Gastroesophageal sphincter (tissue), 4 donors: ENCODE results near the gene ZDHHC16. TPM values are rescaled to one million over a fixed set of nuclear protein-coding genes. Genes with fewer than 3 reads are reported as not detected.

Source experiments
- ATAC-seq: fragments of 150-250 bp; one replicate; pipeline ENCODE4 v1.9.1; 2016; ENCODE audit warnings: mild to moderate bottlenecking, moderate library complexity
- H3K27ac ChIP-seq, 4 donors: fragments of 200-600 bp; sonication (generic) in 3 of 4; 1 replicate in 3 of 4; 2 replicates in 1 of 4; pipeline ENCODE4 v1.5.1; 2016 to 2019
- H3K27me3 ChIP-seq: fragments of 200-600 bp; sonication (generic); one replicate; pipeline ENCODE4 v1.5.1; 2019
- H3K36me3 ChIP-seq, 2 donors: fragments of 200-600 bp; sonication (generic); one replicate each; pipeline ENCODE4 v1.5.1; 2019; ENCODE audit warnings: control low read depth in 1 of 2
- H3K4me1 ChIP-seq, 3 donors: fragments of 200-600 bp; sonication (generic); 1 replicate in 2 of 3; 2 replicates in 1 of 3; pipeline ENCODE4 v1.5.1; 2016 to 2019; ENCODE audit warnings: control low read depth in 2 of 3
- H3K4me3 ChIP-seq, 2 donors: fragments of 200-600 bp; sonication (generic); one replicate each; pipeline ENCODE4 v1.5.1; 2019; ENCODE audit warnings: mild to moderate bottlenecking in 1 of 2, moderate library complexity in 1 of 2
- H3K9me3 ChIP-seq, 3 donors: fragments of 200-600 bp; sonication (generic); one replicate each; pipeline ENCODE4 v1.5.1; 2017 to 2019; ENCODE audit warnings: control low read depth in 2 of 3
- CTCF ChIP-seq, 4 experiments: fragments of 200-600 bp in 2 of 4; fragments of 450-650 bp in 2 of 4; sonication (generic) in 1 of 4; IDR thresholded peaks; one replicate each; pipeline ENCODE4 v1.5.1; 2017 to 2019; ENCODE audit warnings: antibody characterized with exemption in 4 of 4, mild to moderate bottlenecking in 2 of 4, moderate library complexity in 2 of 4
- EP300 ChIP-seq: sonication (generic); formaldehyde crosslinking; IDR thresholded peaks from one replicate; pipeline ENCODE4 v1.6.1; 2017; ENCODE audit warnings: antibody characterized with exemption, mild to moderate bottlenecking
- POLR2A ChIP-seq, 2 donors: fragments of 450-650 bp; IDR thresholded peaks; one replicate each; pipeline ENCODE4 v1.6.1; 2017; ENCODE audit warnings: antibody characterized with exemption in 2 of 2, mild to moderate bottlenecking in 2 of 2, moderate library complexity in 1 of 2
- POLR2AphosphoS5 ChIP-seq: sonication (generic); formaldehyde crosslinking; IDR thresholded peaks from one replicate; pipeline ENCODE4 v1.6.1; 2017; ENCODE audit warnings: antibody characterized with exemption
- WGBS, 2 donors: methylation state at CpG; one replicate each; pipeline ENCODE4 v1.1.5; 2018; ENCODE audit warnings: low coverage in 1 of 2; 5-methylcytosine and 5-hydroxymethylcytosine counted together
- total RNA-seq, 4 donors: library from RNA; depleted of rRNA; stranded (reverse); fragments of >200 nt; gene quantifications; one replicate each; pipeline ENCODE4 v1.1.0, GENCODE V29; 2016

The ZDHHC16 gene
- total RNA-seq, 4 donors from 2014 or later: 22.3 to 31.6 (median 25.3) TPM

GRCh38 chr10:97450828-97451227 is 4.9 kb downstream of the ZDHHC16 start:
- H3K27ac ChIP-seq: no peak overlapping the region
- WGBS, 2 donors: 50 to 100% methylated on average over 1 of the region's 2 CpGs
- no peak for ATAC-seq

GRCh38 chr10:97451605-97452004 is 5.6 kb downstream of the ZDHHC16 start:
- H3K27me3 ChIP-seq: no peaks in the 10 kb centered on the region
- H3K36me3 ChIP-seq: peaks cover 0 to 46% of the 10 kb centered on the region in 2 donors
- peak overlapping the region in 1 of 4 donors; percentile 30 for H3K27ac ChIP-seq
- H3K4me1 ChIP-seq: peaks cover 0 to 79% (median 15%) of the 10 kb centered on the region in 3 donors
- no peak for ATAC-seq
- WGBS, 2 donors: no CpG with 5 or more reads among the region's 17 CpGs
- H3K4me3 ChIP-seq: no peak overlapping the region
- no peaks in the 10 kb centered on the region for H3K9me3 ChIP-seq
- TF ChIP-seq EP300 (no peak), POLR2AphosphoS5 (no peak), CTCF (IDR thresholded peaks at IDR 0.05) (no peak), POLR2A (IDR thresholded peaks at IDR 0.05) (no peak)

More at GRCh38 chr10:97450828-97451227, 4.9 kb downstream of the ZDHHC16 start:
- TF ChIP-seq CTCF (IDR thresholded peaks at IDR 0.05): no peak
- no peak for TF ChIP-seq POLR2AphosphoS5
- TF ChIP-seq POLR2A (IDR thresholded peaks at IDR 0.05): no peak
- TF ChIP-seq EP300: no peak
- Histone ChIP-seq H3K4me3 (no peak overlapping the region), H3K4me1 (peaks cover 0 to 82% (median 15%) of the 10 kb centered on the region in 3 donors), H3K27me3 (no peaks in the 10 kb centered on the region), H3K9me3 (no peaks in the 10 kb centered on the region), H3K36me3 (peaks cover 0 to 38% of the 10 kb centered on the region in 2 donors)

GRCh38 chr10:97452352-97452751 is 6.4 kb downstream of the ZDHHC16 start:
- no peak for TF ChIP-seq CTCF (IDR thresholded peaks at IDR 0.05)
- no peak for TF ChIP-seq POLR2AphosphoS5
- no peak for TF ChIP-seq POLR2A (IDR thresholded peaks at IDR 0.05)
- TF ChIP-seq EP300: no peak
- no peak for ATAC-seq
- WGBS, 2 donors: 88% methylated on average over 5 of the region's 6 CpGs; no CpG with 5 or more reads in 1 of the 2 donors
- Histone ChIP-seq H3K4me1 (peaks cover 0 to 71% (median 8%) of the 10 kb centered on the region in 3 donors), H3K36me3 (peaks cover 0 to 53% of the 10 kb centered on the region in 2 donors), H3K27ac (no peak overlapping the region), H3K27me3 (no peaks in the 10 kb centered on the region), H3K9me3 (no peaks in the 10 kb centered on the region), H3K4me3 (no peak overlapping the region)

GRCh38 chr10:97454330-97455036 is 8.5 kb downstream of the ZDHHC16 start:
- no peaks in the 10 kb centered on the region for H3K9me3 ChIP-seq
- H3K27ac ChIP-seq: peak overlapping the region in 3 of 4 donors; percentile 10 to 53 (median 26)
- no peak for ATAC-seq
- peaks cover 0 to 51% (median 0%) of the 10 kb centered on the region in 3 donors for H3K4me1 ChIP-seq
- no peaks in the 10 kb centered on the region for H3K27me3 ChIP-seq
- no peak overlapping the region for H3K4me3 ChIP-seq
- peaks cover 0 to 75% of the 10 kb centered on the region in 2 donors for H3K36me3 ChIP-seq
- 20 to 24% methylated on average over 1 to 2 of the region's 3 CpGs for WGBS, 2 donors
- TF ChIP-seq EP300 (no peak), POLR2AphosphoS5 (no peak), CTCF (IDR thresholded peaks at IDR 0.05) (no peak), POLR2A (IDR thresholded peaks at IDR 0.05) (no peak)
